GM15510 (cell line): ENCODE results near the gene SLC6A1.

ENCODE experiments used
- POLR2A ChIP-seq: IDR thresholded peaks from 3 replicates; pipeline ENCODE4 v1.6.1; 2011; ENCODE audit warnings: borderline replicate concordance; ENCODE audit not compliant: insufficient read length; ENCODE audit errors: extremely low read depth

The SLC6A1 gene

DNA sequence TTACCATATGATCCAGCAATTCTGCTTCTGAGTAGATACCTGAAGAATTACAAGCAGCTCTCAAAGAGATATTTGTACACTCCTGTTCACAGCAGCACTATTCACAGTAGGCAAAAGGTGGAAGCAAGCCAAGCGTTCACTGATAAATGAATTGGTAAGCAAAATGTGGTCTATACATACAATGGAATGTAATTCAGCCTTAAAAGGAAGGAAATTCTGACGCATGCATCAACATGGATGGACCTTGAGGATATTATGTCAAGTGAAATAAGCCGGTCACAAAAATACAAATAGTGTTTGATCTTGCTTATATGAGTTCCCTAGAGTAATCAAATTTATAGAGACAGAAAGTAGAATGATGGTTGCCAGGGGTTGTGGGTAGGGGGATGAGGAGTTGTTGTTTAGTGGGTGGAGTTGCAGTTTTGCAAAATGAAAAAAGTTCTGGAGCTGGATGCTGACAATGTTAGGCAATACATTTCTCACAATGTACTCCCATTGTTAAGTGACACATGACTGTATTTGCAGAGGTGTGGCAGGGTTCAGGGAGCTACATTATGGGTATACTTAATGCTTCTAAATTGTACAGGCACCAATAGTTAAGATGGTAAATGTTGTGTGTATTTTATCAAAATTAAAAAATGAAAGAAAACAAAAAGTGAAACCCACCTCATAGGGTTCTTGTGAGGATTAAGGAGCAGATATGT is 26.7 kb downstream of the SLC6A1 start:
- TF ChIP-seq POLR2A = no peak

DNA sequence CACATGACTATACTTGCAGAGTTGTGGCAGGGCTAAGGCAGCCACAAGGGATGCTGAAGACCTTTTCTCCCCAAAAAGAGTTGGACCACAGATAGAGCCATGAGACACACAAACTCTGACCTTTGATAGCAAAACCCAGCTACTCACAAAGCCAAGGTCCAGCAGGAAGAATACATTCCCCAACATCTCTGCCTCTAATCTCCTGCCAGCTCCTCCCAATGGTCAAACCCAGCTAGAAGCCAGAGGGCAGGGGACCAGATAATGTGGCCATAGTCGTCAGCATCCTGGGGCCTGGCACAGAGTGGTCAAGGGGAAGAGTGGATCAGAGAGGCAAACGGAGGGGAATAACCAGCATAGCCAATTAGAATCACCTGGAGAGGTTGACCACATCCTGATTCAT is 28.2 kb downstream of the SLC6A1 start:
- no peak for TF ChIP-seq POLR2A

DNA sequence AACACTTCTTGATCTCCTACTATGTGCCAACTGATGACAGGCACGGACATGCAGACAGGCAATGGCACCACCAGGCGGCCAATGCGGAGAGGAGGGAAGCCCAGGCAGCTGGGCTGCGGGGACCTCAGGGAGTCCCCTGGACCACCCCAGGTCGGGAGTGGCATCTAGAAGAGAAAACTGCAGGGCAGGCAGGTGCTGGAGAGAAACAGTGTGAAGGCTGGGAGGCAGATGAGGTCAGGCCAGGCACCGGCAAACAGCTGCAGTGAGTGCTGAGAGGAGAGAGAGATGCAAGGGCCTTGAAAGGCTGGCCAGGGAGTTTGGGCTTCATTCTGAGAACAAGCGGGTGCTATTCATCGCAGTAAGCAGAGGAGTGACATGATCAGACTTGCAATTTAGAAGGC is 29.1 kb downstream of the SLC6A1 start:
- no peak for TF ChIP-seq POLR2A

DNA sequence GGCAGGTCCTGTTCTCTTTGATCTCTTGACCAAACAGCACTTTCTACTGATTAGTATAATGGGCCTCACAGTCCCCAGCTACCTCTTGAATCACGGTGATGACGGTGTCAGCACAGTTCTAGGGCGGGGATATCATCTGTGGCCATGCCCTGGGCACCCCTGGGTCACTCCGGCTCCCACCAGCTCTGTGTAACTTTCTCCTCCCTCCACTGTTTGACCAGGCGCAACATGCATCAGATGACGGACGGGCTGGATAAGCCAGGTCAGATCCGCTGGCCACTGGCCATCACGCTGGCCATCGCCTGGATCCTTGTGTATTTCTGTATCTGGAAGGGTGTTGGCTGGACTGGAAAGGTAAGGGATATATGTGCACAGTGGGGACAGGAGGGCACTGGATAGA is 29.6 kb downstream of the SLC6A1 start:
- no peak for TF ChIP-seq POLR2A

DNA sequence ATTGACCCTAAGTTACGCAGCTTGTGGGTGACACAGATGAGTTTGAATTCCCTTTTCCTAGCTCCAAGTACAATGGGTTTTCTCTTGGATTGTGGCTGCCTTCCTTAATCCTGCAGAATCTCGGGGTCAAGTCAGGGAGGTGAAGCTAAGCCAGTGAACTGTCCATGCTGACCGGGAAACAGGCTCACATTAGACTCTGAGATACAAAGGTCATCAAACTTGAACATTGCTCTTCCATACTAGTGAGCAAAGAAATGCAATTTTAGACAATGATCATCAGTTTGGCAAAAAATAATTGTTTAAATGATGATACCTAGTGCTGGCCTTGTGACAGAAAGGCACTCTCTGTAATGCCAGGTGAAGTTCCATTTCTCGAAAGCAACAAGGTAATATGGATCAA is 31.6 kb downstream of the SLC6A1 start:
- TF ChIP-seq POLR2A = no peak

DNA sequence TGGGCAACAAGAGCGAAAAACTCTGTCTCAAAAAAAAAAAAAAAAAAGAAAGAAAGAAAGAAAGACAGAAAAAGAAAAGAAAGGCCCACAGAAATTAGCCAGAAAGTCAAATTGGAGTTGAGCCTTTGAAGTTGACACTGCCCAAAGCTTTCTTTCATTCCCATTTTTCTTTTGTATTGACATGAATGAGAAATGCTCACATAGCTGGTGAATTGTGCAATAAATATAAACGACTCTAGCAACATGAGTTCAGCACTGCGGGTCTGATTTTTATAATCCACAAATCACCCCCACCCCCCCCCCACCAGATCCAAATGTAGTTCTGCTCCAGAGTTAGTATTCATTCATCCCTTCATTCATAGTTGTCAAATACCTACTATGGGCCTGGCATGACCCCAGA is 37.4 kb downstream of the SLC6A1 start:
- TF ChIP-seq POLR2A = no peak

DNA sequence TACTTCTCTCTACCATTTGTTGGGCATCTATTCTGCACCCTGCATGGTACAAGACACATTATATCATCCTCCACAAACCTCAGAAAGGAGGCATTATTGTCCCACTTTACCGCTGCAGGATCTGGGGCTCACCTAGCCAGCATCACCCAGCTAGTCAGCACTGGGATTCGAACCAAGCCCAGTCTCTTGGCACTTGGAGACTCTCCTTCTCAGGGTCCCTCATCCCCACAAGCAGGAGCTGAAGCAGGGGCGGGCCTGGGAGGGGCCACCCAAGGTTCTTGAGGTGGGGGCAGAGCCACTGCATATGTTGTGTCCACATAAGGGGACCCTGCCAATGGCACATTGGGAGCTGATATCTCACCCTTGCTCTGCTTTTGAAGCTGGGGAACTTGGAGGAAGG is 41.3 kb downstream of the SLC6A1 start:
- TF ChIP-seq POLR2A = no peak

DNA sequence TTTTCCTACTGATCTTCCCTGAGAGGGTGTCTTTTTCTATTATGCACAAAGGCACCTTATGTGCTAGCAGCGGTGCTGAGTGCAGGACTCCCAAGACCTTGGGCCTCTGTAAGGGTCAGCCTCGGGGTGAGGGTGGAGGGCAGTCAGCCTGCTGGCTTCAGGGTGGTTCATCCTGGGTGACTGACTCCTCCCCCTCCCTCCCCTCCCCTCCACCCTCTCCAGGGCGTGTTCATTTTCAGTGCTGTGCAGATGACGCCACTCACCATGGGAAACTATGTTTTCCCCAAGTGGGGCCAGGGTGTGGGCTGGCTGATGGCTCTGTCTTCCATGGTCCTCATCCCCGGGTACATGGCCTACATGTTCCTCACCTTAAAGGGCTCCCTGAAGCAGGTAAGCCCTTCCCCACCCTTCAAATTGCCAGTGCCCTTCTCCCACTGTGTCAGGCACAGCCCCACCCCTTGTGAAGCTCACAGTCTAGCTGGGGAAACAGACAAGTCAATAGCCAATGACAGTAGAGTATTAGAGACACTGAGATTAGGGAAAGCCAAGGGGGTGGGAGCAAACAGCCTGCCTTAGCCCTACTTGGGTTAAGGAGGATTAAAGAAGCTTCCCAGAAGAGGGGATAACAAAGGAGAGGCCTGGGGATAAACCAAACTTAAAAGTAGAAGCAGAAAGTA is 41.9 kb downstream of the SLC6A1 start:
- no peak for TF ChIP-seq POLR2A

DNA sequence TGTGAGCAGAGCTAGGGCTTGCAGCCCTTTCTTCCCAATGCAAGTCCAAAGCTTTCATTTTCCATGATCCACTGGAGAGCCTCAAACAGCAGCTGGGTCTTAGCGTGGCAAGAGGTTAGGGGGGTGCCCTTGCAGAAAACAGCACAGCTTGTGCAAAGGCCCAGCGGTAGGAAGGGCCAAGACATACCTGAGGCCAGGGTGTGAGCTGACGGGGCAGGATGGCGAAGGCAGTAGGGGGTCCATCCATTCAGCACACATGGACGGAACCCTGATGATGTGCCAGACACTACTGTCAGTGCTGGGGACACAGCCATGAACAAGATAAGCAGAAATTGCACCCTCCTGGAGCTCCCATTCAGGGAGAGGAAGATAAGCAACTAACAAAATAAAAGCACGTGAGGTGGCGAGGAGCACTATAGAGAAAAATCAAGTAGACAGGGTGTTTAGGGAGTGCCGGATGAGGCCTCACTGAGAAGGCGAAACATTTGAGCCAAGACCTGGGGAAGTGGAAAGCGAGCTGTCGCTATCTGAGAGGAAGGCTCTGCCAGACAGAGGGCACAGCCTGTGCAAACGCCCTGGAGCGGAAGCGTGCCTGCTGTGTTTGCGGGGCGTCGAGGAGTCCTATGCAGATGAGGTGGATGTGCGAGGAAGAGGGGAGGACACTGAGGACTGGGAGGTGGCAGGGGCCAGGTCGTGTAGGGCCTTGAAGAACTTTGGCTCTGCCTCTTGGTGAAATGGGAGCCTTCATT is 43.4 kb downstream of the SLC6A1 start:
- no peak for TF ChIP-seq POLR2A

DNA sequence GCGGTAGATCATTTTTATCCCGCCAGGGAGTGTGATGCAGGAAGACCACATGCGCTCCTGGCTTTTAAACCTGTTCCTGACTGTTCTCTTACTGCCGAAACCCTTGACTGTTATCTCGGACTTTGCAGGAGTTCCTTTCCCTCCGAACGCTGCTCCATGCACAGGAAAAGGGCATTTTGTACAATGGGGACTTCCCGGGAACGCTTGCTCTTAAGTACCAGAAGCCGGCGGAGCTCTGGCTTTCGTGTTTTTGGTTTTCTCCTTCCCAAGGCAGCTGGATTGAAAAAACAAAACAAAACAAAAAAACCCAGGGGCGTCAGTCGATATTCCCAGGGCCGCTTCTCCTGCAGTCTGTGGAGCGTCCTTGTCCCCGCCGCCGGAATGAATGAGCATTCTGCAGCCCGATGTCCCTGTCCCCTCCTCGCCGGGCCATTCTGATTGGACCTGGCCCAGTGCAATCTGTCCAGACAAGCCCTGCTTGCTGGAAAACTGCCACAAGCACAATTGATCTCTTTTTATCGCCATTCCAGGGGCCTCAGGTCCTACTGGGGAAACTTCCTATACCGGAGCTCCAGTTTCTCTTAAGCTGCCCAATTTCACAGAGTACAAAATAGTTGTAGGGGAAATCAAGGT is 44.8 kb downstream of the SLC6A1 start:
- no peak for TF ChIP-seq POLR2A

DNA sequence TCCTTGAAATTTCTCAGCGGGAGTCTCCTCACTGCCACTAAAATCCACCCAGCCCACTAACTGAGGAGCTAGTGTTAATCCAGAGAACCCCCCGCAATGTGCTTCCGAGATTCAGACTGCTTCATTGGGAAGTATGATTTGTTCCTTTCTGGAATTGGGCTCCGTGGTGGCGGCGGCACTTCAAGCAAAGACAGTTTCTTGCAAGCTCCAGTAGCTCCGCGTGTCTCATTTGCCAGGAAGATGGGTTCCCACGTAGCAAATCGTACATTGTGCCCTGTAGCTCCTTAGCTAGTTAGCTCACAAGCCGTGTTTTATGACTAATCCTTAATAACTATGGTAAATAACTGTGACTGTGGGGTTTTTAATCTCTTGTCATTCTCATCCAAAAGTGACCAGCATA is 45.4 kb downstream of the SLC6A1 start:
- no peak for TF ChIP-seq POLR2A

DNA sequence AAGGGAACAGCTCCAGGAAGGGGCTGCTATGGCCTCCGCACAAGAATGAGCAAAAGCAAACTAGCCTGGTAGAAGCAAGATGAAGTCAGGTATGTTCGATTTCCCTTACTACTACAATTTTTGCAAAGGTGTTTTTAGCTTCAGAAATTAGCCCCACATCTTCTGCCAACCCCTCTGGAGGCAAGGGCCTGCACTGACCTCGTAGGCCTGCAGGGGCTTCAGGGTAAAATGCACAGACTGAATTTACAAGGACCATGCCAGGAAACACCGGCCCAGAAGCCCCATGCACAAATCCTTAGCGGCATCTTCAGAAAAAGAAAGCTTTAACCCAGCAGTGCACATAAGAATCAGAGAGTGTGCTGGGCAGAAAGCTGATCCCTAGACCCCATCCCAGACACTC is 53.0 kb downstream of the SLC6A1 start:
- TF ChIP-seq POLR2A = no peak

DNA sequence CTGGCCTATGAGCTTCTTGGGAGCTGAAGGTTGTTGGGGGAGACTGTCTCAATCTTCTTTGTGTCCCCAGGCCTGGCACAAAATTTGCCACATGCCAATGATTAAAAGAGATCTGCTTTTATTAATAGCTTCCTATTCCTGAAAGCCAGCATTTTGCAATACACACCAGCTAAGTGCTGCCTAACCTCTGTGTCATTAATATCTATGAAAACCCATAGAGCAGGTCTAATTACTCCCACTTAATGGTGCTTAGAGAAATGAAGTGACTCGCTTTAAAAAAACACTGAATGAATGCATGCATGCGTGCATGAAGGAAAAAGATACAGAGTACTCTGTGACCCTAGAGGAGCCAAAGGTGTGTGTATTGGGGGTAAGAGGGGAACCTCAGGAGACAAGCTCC is 55.0 kb downstream of the SLC6A1 start:
- TF ChIP-seq POLR2A = no peak

DNA sequence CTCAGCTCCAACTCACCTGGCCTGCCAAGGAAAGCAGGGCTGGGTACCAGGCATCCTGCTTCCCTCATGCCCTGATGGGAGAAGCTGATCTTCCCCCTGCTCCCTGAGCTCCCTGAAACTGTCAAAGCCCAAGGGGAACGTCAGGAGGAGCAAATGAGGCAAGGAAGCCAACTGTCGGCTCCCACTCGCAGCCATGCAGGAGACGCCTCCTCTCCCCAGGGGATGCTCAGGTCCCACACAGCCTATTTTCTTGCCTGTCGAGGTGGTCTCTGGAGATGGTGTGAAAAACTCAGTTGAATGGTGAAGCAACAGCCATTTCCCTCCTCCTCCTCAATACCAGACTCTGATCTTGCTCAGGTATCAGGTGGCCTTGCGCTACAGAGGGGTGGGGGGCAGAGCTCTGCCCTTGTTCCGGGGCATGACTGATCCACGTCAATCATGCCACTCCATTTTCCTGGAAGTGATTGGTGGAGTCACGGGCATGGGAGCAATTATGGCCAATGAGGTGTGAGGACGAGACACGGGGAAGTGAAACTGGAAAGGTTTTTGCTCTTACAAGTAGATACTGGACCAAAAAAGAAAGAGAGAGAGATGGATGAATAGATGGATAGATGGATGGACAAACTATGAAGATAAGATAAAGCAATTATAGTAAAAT is 58.2 kb downstream of the SLC6A1 start:
- TF ChIP-seq POLR2A = no peak

DNA sequence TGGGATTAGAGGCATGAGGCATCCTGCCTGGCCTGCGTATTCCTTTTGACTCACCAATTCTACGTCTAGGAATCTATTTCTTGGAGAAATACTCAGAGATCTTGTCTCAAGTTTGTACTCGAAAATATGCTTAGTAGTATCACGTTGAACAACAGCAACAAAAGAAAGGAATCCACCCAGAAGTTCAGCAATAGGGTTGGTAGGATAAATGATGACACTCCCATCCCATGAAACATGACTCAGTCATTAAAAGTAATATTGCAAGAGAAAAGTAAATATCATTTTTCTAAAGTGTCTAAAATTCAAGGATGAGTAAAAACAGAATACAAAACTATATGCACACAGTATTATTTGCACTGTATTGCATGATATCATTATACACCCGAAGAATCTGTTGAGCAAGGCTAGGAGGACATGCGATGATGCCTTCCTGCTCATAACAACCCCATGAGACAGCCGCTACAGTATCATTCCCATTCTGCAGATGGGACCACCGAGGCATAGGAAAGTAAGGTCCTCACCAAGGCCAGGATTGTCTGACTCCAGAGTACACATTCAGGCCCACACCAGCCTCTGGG is 61.5 kb downstream of the SLC6A1 start:
- TF ChIP-seq POLR2A = no peak

DNA sequence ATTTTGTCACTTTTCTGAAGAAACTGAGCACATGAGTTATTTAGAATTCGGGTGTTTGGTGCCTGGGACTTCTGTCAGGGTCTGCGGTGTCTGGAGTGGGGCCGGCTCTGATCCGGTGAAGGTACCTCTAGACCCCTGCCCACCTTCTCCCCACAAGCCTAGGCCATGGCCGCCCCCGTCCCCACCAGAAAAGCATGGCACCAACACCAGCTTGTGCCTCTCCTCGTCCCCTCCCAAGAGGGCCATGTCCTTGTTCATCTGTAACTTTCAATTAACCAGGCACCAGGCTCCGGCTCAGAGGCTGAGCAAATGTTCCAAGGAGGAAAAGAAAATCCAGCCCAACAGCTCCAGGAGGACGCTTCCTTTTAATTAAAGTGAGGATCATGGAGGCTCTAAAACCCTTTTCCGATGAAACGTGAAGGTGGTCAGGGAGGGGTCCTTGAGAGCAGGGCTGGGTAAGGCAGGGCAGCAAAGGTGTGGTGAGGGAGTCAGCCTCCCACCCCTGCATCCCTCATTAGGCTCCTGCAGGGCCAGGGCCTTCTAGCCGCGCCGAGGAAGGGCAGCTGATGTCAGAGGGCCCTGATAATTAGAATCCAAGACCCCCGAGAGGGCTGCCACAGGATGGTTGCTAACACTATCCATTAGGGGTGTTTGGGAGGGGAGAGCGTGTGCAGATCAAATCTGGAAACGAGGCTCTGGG is 62.3 kb downstream of the SLC6A1 start:
- TF ChIP-seq POLR2A = no peak
